ENCODE measurements around the gene MS4A10.

Gene MS4A10

DNA sequence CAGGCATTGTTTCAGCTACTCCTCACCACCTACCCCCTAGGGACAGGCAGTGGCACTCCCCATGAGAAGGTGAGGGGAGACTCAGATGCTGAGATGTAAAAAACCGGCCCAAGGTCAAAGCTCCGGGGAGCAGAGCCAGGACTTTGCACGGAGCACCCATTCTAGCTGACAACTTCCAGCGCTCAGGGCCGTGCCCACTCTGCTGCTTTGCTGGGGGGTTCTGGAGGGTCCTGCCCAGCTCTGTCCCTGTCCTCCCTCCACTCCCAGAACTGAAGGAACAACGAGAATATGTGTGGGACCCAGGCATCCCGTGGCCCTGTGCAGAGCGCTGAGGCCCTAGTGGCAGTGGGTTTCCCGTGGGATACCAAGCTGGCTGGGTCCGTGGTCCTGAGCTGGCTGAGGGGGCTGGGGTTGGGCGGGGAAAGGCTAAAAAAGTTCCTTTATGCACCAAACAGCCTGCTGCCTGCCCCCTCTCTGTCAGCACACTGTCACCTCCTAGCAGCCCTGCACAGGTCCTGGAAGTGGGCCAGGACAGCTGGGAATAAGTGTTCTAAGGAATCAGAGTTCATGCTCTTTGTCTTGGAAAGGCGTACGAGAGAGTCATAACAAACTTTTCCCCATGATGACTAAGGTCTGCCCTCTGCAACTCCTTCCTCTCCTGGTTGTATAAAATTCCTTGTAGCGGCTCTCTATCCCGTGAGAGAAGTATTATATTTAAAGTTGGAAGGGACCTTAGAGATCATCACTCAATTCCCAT is 1.9 kb downstream of the MS4A10 start:
- TF ChIP-seq, protein P1, sequence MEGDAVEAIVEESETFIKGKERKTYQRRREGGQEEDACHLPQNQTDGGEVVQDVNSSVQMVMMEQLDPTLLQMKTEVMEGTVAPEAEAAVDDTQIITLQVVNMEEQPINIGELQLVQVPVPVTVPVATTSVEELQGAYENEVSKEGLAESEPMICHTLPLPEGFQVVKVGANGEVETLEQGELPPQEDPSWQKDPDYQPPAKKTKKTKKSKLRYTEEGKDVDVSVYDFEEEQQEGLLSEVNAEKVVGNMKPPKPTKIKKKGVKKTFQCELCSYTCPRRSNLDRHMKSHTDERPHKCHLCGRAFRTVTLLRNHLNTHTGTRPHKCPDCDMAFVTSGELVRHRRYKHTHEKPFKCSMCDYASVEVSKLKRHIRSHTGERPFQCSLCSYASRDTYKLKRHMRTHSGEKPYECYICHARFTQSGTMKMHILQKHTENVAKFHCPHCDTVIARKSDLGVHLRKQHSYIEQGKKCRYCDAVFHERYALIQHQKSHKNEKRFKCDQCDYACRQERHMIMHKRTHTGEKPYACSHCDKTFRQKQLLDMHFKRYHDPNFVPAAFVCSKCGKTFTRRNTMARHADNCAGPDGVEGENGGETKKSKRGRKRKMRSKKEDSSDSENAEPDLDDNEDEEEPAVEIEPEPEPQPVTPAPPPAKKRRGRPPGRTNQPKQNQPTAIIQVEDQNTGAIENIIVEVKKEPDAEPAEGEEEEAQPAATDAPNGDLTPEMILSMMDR (IDR thresholded peaks at IDR 0.05; ENCODE audit: low read depth, low read length): no peak
- no peak overlapping the region for H3K4me3 ChIP-seq (ENCODE audit: low read depth, low read length)

GRCh38 chr11:60788401-60789125 is 3.4 kb downstream of the MS4A10 start:
- no peak overlapping the region for H3K4me3 ChIP-seq (ENCODE audit: low read depth, low read length)
- TF ChIP-seq, protein P1 (IDR thresholded peaks at IDR 0.05; ENCODE audit: low read depth, low read length): no peak

GRCh38 chr11:60790726-60791125 is 5.6 kb downstream of the MS4A10 start:
- TF ChIP-seq, protein P1 (IDR thresholded peaks at IDR 0.05; ENCODE audit: low read depth, low read length): no peak

GRCh38 chr11:60791153-60791933 is 6.2 kb downstream of the MS4A10 start:
- H3K4me3 ChIP-seq (ENCODE audit: low read depth, low read length): no peak overlapping the region
- TF ChIP-seq, protein P1 (IDR thresholded peaks at IDR 0.05; ENCODE audit: low read depth, low read length): no peak

More at GRCh38 chr11:60790726-60791125, 5.6 kb downstream of the MS4A10 start:
- no peak overlapping the region for H3K4me3 ChIP-seq (ENCODE audit: low read depth, low read length)

DNA sequence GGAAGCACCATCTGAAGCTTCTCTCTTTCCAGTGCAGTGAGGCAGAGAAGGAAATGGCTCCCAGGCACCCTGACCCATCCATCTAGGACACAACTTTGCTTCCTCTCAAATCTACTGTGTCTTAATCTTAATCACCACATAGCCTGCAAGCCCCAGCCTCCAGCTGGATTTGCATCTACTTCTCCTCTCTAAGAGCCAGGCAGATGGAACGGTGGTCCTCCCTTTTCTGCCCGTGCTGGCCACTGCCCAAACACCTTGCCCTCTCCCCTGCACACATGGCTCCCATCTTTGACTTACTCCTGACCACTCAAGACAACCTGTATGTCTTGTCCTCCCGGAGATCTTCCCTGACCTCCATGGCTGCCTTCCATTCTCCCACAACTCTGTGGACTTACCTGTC is 7.4 kb downstream of the MS4A10 start:
- TF ChIP-seq, protein P1 (IDR thresholded peaks at IDR 0.05; ENCODE audit: low read depth, low read length): no peak

DNA sequence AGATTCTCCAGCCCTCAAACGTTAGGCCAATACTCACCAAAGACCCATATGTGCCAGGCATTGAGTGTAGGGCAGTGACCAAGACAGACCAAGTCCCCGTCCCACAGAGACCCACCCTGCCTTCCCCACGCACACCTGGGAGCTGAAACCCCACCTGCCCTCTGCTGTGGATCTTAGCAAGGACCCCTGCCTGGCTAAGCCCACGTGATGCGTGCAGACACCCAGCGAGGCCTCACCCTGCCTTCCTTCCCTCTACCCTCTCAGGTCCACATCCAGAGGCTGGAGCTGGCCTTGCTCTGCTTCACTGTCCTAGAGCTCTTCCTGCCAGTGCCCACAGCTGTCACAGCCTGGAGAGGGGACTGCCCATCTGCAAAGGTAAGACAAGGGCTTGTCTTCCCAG is 10.2 kb downstream of the MS4A10 start:
- no peak overlapping the region for H3K4me3 ChIP-seq (ENCODE audit: low read depth, low read length)
- TF ChIP-seq, protein P1 (IDR thresholded peaks at IDR 0.05; ENCODE audit: low read depth, low read length): no peak

More for the DNA sequence above, 7.4 kb downstream of the MS4A10 start:
- H3K4me3 ChIP-seq (ENCODE audit: low read depth, low read length): no peak overlapping the region
